ENCODE data around the gene RLIM.
A peak's percentile ranks its signal among the peaks of the same experiment; 100 is the strongest.
"Not testable (repeated sequence)": the region's sequence is repeated elsewhere in the genome, so short reads cannot be mapped to it uniquely, and the experiment has no call there.

Gene RLIM

GRCh38 chrX:74614093-74614909 is at the start of gene RLIM:
Gene RLIM, minus strand, starts transcription at chrX:74614624. Its CDS starts 18,647 bp downstream, at chrX:74595977.
- Histone ChIP-seq H3K4me3 (ENCODE audit: low read length) (peak within 1 kb of the TSS; percentile 86), H3K36me3 (ENCODE audit: control insufficient read depth, low read depth, low read length) (peaks cover 14% of the 10 kb centered on the region), H3K27me3 (ENCODE audit: control insufficient read depth, insufficient read depth, low read length) (no peaks in the 10 kb centered on the region), H3K9ac (ENCODE audit: low read length) (peak within 1 kb of the TSS; percentile 95), H3K27ac (ENCODE audit: low read length) (peak within 1 kb of the TSS; percentile 73), H3K4me1 (ENCODE audit: control insufficient read depth, low read depth, low read length) (no peaks in the 10 kb centered on the region), H3K9me3 (ENCODE audit: control insufficient read depth, low read depth, low read length) (peaks cover 22% of the 10 kb centered on the region)

GRCh38 chrX:74656079-74656745 is 41.8 kb upstream of the RLIM start:
- no peak overlapping the region for H3K4me3 ChIP-seq (ENCODE audit: low read length)
- H3K4me1 ChIP-seq (ENCODE audit: control insufficient read depth, low read depth, low read length) = no peaks in the 10 kb centered on the region
- H3K36me3 ChIP-seq (ENCODE audit: control insufficient read depth, low read depth, low read length) = no peaks in the 10 kb centered on the region
- no peak overlapping the region for H3K27ac ChIP-seq (ENCODE audit: low read length)
- H3K9ac ChIP-seq (ENCODE audit: low read length) = no peak overlapping the region
- H3K27me3 ChIP-seq (ENCODE audit: control insufficient read depth, insufficient read depth, low read length) = no peaks in the 10 kb centered on the region
- H3K9me3 ChIP-seq (ENCODE audit: control insufficient read depth, low read depth, low read length) = peaks cover 5% of the 10 kb centered on the region

GRCh38 chrX:74654953-74655352 is 40.5 kb upstream of the RLIM start:
- not testable (repeated sequence) for H3K9ac ChIP-seq (ENCODE audit: low read length); H3K4me3 ChIP-seq (ENCODE audit: low read length); H3K36me3 ChIP-seq (ENCODE audit: control insufficient read depth, low read depth, low read length); H3K4me1 ChIP-seq (ENCODE audit: control insufficient read depth, low read depth, low read length); H3K27me3 ChIP-seq (ENCODE audit: control insufficient read depth, insufficient read depth, low read length); H3K9me3 ChIP-seq (ENCODE audit: control insufficient read depth, low read depth, low read length); H3K27ac ChIP-seq (ENCODE audit: low read length)

- H3K27me3 ChIP-seq (ENCODE audit: control insufficient read depth, insufficient read depth, low read length) = no peaks in the 10 kb centered on the region
- peaks cover 8% of the 10 kb centered on the region for H3K9me3 ChIP-seq (ENCODE audit: control insufficient read depth, low read depth, low read length)
- no peak overlapping the region for H3K9ac ChIP-seq (ENCODE audit: low read length)
These were observed 22.4 kb upstream of the RLIM start for GRCh38 chrX:74636749-74637314.

GRCh38 chrX:74613370-74614092 is 893 bp downstream of the RLIM start:
- Histone ChIP-seq H3K9me3 (ENCODE audit: control insufficient read depth, low read depth, low read length) (peaks cover 22% of the 10 kb centered on the region), H3K27ac (ENCODE audit: low read length) (peak overlapping the region; percentile 73)

More at GRCh38 chrX:74636749-74637314, 22.4 kb upstream of the RLIM start:
- Histone ChIP-seq H3K27ac (ENCODE audit: low read length) (no peak overlapping the region), H3K4me3 (ENCODE audit: low read length) (no peak overlapping the region), H3K36me3 (ENCODE audit: control insufficient read depth, low read depth, low read length) (no peaks in the 10 kb centered on the region), H3K4me1 (ENCODE audit: control insufficient read depth, low read depth, low read length) (no peaks in the 10 kb centered on the region)

GRCh38 chrX:74606799-74607198 is 7.6 kb downstream of the RLIM start:
- H3K27me3 ChIP-seq (ENCODE audit: control insufficient read depth, insufficient read depth, low read length) = no peaks in the 10 kb centered on the region
- peaks cover 3% of the 10 kb centered on the region for H3K4me1 ChIP-seq (ENCODE audit: control insufficient read depth, low read depth, low read length)
- H3K36me3 ChIP-seq (ENCODE audit: control insufficient read depth, low read depth, low read length) = peaks cover 19% of the 10 kb centered on the region
- H3K4me3 ChIP-seq (ENCODE audit: low read length) = no peak overlapping the region
- H3K9ac ChIP-seq (ENCODE audit: low read length) = no peak overlapping the region
- H3K9me3 ChIP-seq (ENCODE audit: control insufficient read depth, low read depth, low read length) = peaks cover 17% of the 10 kb centered on the region
- no peak overlapping the region for H3K27ac ChIP-seq (ENCODE audit: low read length)

More at GRCh38 chrX:74613370-74614092, 893 bp downstream of the RLIM start:
- peak overlapping the region; percentile 86 for H3K4me3 ChIP-seq (ENCODE audit: low read length)
- peaks cover 14% of the 10 kb centered on the region for H3K36me3 ChIP-seq (ENCODE audit: control insufficient read depth, low read depth, low read length)
- peak overlapping the region; percentile 95 for H3K9ac ChIP-seq (ENCODE audit: low read length)
- no peaks in the 10 kb centered on the region for H3K4me1 ChIP-seq (ENCODE audit: control insufficient read depth, low read depth, low read length)
- no peaks in the 10 kb centered on the region for H3K27me3 ChIP-seq (ENCODE audit: control insufficient read depth, insufficient read depth, low read length)

- H3K36me3 ChIP-seq (ENCODE audit: control insufficient read depth, low read depth, low read length) = peaks cover 14% of the 10 kb centered on the region
- peaks cover 16% of the 10 kb centered on the region for H3K9me3 ChIP-seq (ENCODE audit: control insufficient read depth, low read depth, low read length)
- H3K4me1 ChIP-seq (ENCODE audit: control insufficient read depth, low read depth, low read length) = peaks cover 3% of the 10 kb centered on the region
- no peak overlapping the region for H3K9ac ChIP-seq (ENCODE audit: low read length)
- no peak overlapping the region for H3K27ac ChIP-seq (ENCODE audit: low read length)
- no peak overlapping the region for H3K4me3 ChIP-seq (ENCODE audit: low read length)
- H3K27me3 ChIP-seq (ENCODE audit: control insufficient read depth, insufficient read depth, low read length) = no peaks in the 10 kb centered on the region
These were observed 8.1 kb downstream of the RLIM start for GRCh38 chrX:74606342-74606741.

GRCh38 chrX:74603040-74603439 is 11.4 kb downstream of the RLIM start:
- Histone ChIP-seq H3K9me3 (ENCODE audit: control insufficient read depth, low read depth, low read length) (peaks cover 15% of the 10 kb centered on the region), H3K36me3 (ENCODE audit: control insufficient read depth, low read depth, low read length) (peaks cover 8% of the 10 kb centered on the region), H3K9ac (ENCODE audit: low read length) (no peak overlapping the region), H3K4me3 (ENCODE audit: low read length) (no peak overlapping the region), H3K27me3 (ENCODE audit: control insufficient read depth, insufficient read depth, low read length) (no peaks in the 10 kb centered on the region), H3K27ac (ENCODE audit: low read length) (no peak overlapping the region), H3K4me1 (ENCODE audit: control insufficient read depth, low read depth, low read length) (peaks cover 3% of the 10 kb centered on the region)

GRCh38 chrX:74602142-74602541 is 12.3 kb downstream of the RLIM start:
- Histone ChIP-seq H3K9me3 (ENCODE audit: control insufficient read depth, low read depth, low read length) (peaks cover 13% of the 10 kb centered on the region), H3K4me3 (ENCODE audit: low read length) (no peak overlapping the region), H3K27ac (ENCODE audit: low read length) (no peak overlapping the region), H3K36me3 (ENCODE audit: control insufficient read depth, low read depth, low read length) (peaks cover 4% of the 10 kb centered on the region), H3K9ac (ENCODE audit: low read length) (no peak overlapping the region), H3K4me1 (ENCODE audit: control insufficient read depth, low read depth, low read length) (peaks cover 3% of the 10 kb centered on the region), H3K27me3 (ENCODE audit: control insufficient read depth, insufficient read depth, low read length) (no peaks in the 10 kb centered on the region)

- no peak overlapping the region for H3K9ac ChIP-seq (ENCODE audit: low read length)
- peaks cover 12% of the 10 kb centered on the region for H3K9me3 ChIP-seq (ENCODE audit: control insufficient read depth, low read depth, low read length)
- H3K27ac ChIP-seq (ENCODE audit: low read length) = no peak overlapping the region
- no peak overlapping the region for H3K4me3 ChIP-seq (ENCODE audit: low read length)
- peaks cover 38% of the 10 kb centered on the region for H3K36me3 ChIP-seq (ENCODE audit: control insufficient read depth, low read depth, low read length)
- no peaks in the 10 kb centered on the region for H3K4me1 ChIP-seq (ENCODE audit: control insufficient read depth, low read depth, low read length)
- H3K27me3 ChIP-seq (ENCODE audit: control insufficient read depth, insufficient read depth, low read length) = no peaks in the 10 kb centered on the region
These were observed 20.8 kb downstream of the RLIM start for GRCh38 chrX:74593593-74593992.

- peaks cover 16% of the 10 kb centered on the region for H3K9me3 ChIP-seq (ENCODE audit: control insufficient read depth, low read depth, low read length)
- peaks cover 2% of the 10 kb centered on the region for H3K36me3 ChIP-seq (ENCODE audit: control insufficient read depth, low read depth, low read length)
- no peaks in the 10 kb centered on the region for H3K27me3 ChIP-seq (ENCODE audit: control insufficient read depth, insufficient read depth, low read length)
- no peaks in the 10 kb centered on the region for H3K4me1 ChIP-seq (ENCODE audit: control insufficient read depth, low read depth, low read length)
- no peak overlapping the region for H3K4me3 ChIP-seq (ENCODE audit: low read length)
- H3K27ac ChIP-seq (ENCODE audit: low read length) = no peak overlapping the region
- H3K9ac ChIP-seq (ENCODE audit: low read length) = no peak overlapping the region
These were observed 28.7 kb downstream of the RLIM start for GRCh38 chrX:74585766-74586165.
